GM20000 (cell line): ENCODE measurements around the gene RNASET2.
"Not testable (repeated sequence)": the region's sequence is repeated elsewhere in the genome, so short reads cannot be mapped to it uniquely, and the experiment has no call there.

Experiments used
- DNase-seq: peaks from one replicate; pipeline ENCODE4 v3.0.0; 2012; ENCODE audit warnings: low spot score
- TF ChIP-seq, protein P1 (sequence below): IDR thresholded peaks from 2 replicates; pipeline ENCODE4 v1.5.1; 2012; ENCODE audit warnings: mild to moderate bottlenecking, control low read depth; ENCODE audit errors: extremely low read depth, missing control alignments

The RNASET2 gene

DNA sequence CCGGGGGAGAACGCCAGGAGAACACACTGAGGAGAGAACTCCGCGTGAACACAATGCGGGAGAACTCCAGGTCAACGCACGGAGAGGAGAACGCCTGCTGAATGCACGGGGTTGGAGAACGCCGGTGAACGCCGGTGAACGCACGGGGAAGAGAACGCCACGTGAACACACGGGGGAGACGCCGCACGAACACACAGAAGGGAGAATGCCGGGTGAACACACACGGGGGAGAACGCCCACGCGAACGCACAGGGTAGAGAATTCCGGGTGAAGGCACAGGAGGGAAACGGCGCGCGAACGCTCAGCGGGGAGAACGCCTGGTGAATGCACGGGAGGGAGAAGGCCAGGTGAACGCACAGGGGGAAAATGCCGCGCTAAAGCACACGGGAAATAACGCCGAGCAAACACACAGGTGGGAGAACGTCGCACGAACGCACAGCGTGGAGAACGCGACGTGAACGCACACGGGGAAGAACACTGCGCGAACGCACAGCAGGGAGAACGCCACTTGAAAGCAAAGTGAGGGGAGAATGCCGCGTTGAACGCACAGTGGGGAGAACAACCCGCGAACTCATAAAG lies 56.1 kb downstream of the RNASET2 start:
- TF ChIP-seq, protein P1, sequence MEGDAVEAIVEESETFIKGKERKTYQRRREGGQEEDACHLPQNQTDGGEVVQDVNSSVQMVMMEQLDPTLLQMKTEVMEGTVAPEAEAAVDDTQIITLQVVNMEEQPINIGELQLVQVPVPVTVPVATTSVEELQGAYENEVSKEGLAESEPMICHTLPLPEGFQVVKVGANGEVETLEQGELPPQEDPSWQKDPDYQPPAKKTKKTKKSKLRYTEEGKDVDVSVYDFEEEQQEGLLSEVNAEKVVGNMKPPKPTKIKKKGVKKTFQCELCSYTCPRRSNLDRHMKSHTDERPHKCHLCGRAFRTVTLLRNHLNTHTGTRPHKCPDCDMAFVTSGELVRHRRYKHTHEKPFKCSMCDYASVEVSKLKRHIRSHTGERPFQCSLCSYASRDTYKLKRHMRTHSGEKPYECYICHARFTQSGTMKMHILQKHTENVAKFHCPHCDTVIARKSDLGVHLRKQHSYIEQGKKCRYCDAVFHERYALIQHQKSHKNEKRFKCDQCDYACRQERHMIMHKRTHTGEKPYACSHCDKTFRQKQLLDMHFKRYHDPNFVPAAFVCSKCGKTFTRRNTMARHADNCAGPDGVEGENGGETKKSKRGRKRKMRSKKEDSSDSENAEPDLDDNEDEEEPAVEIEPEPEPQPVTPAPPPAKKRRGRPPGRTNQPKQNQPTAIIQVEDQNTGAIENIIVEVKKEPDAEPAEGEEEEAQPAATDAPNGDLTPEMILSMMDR, result no peak
- DNase-seq, result no peak

DNA sequence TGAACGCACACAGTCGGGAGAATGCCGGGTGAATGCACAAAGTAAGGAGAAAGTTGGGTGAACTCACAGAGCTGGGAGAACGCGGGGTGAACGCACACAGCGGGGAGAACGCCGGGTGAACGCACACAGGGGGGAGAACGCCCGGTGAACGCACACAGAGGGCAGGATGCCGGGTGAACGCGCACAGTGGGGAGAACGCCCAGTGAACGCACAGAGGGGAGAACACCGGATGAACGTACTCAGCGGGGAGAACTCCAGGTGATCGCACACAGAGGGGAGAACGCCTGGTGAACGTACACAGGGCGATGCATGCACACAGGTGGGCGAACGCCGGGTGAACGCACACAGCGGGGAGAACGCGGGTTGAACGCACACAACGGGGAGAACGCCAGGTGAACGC lies 57.4 kb downstream of the RNASET2 start:
- TF ChIP-seq, protein P1, result no peak
- DNase-seq, result no peak

DNA sequence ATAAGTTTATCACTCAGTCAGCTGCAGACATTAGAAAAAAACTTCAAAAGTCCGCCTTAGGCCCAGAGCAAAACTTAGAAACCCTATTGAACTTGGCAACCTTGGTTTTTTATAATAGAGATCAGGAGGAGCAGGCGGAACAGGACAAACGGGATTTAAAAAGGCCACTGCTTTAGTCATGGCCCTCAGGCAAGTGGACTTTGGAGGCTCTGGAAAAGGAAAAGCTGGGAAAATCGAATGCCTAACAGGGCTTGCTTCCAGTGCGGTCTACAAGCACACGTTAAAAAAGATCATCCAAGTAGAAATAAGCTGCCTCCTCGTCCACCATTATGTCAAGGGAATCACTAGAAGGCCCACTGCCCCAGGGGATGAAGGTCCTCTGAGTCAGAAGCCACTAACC lies 61.7 kb downstream of the RNASET2 start:
- DNase-seq, result not testable (repeated sequence)

DNA sequence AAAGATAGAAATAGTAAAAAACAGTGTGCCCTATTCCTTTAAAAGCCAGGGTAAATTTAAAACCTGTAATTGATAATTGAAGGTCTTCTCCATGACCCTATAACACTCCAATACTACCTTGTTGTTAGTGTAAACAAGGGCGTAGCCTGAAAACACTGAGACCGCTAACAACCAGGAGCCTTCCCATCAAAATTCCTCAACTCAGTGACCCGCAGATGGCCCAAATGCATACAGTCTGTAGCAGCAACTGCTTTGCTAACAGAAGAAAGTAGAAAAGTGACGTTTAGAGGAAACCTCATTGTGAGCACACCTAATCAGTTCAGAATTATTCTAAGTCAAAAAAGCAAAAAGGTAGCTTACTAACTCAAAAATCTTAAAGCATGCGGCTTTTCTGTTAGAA lies 63.9 kb downstream of the RNASET2 start:
- not testable (repeated sequence) for DNase-seq

DNA sequence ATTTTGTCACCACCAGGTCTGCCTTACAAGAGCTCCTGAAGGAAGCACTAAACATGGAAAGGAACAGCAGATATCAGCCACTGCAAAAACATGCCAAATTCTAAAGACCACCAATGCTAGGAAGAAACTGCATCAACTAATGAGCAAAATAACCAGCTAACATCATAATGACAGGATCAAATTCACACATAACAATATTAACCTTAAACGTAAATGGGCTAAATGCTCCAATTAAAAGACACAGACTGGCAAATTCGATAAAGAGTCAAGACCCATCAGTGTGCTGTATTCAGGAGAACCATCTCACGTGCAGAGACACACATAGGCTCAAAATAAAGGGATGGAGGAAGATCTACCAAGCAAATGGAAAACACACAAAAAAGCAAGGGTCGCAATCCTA lies 69.6 kb downstream of the RNASET2 start:
- DNase-seq, result not testable (repeated sequence)

DNA sequence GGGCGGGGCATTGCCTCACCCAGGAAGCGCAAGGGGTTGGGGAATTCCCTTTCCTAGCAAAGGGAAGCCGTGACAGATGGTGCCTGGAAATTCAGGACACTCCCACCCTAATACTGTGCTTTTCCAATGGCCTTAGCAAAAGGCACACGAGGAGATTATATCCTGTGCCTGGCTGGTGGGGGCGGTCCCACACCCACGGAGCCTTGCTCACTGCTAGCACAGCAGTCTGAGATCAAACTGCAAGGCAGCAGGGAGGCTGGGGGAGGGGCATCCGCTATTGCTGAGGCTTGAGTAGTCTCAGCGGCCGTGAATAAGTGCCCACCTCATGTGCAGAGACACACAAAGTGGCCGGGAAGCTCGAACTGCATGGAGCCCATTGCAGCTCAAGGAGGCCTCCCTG lies 71.4 kb downstream of the RNASET2 start:
- not testable (repeated sequence) for DNase-seq

DNA sequence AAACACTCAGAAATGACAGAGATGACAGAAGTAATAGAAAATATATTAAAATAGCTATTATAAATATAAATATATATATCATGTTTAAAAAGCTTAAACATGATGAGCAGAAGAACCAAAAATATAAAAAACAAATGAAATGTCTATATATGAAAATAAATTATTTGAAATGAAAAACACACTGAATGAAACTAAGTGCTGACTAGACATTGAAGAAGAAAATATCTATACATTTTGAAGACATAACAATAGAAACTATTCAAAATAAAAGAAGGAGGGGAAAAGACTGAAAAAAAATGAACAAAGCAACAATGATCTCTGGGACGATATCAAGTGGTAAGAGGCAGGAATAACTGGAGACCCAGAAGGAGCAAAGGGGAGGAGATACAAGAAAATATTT lies 76.8 kb downstream of the RNASET2 start:
- no peak for DNase-seq
- TF ChIP-seq, protein P1, result no peak
